ENCODE data around the gene CHMP6. TPM values are rescaled to one million over a fixed set of nuclear protein-coding genes. Genes with fewer than 3 reads are reported as not detected.

The CHMP6 gene
- total and polyA plus RNA-seq, 9 of the 15 experiments (the other 6 are each of a cell fraction or from before 2014, with no cell fraction given) = 0.25 to 30.4 (median 13.4) TPM

DNA sequence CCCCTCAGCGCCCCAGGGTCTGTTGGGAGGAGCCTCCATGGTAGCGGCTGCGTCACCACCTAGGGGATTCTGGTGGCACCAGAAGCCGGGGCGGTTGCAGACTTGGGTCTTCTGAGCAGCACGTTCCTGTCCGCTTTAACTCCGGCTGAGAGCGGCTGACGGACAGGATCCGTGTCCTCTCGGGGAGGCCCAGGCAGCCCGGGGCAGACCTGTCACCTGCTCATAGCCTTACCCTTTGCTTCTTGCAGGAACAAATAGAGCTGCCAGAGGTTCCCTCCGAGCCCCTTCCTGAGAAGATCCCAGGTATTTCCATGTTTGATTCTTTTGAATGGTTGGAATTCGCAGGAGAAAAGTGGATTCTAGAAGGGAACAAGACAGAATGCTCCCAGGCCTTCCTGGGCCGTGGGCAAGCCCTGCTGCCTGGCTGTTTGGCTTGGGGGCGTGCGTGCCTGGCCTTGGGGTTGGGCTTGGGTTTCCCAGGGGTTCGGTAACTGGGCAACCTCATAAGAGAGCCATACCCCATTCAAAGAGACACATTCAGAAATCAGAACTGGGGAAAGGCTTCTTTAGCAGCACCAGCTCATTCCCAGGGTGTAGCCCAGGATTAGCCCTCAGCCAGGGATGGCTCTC, 6.6 kb downstream of the CHMP6 start:
- no peak for FAIRE-seq

More for the DNA sequence above, 6.6 kb downstream of the CHMP6 start:
- in situ Hi-C loops (cut with MboI) = no loop called here
- Histone ChIP-seq H2AFZ (ENCODE audit: low read depth, low read length) (no peak overlapping the region), H3K4me3 (no peak overlapping the region), H4K20me1 (replicated peaks; ENCODE audit: control insufficient read depth, insufficient read depth, low read length) (no peaks in the 10 kb centered on the region), H3K27me3 (ENCODE audit: control insufficient read depth in 2 of 2, insufficient read depth in 2 of 2, low read length in 2 of 2) (no peaks in the 10 kb centered on the region), H3K79me2 (ENCODE audit: control insufficient read depth, insufficient read depth, low read length) (peaks cover under 1% of the 10 kb centered on the region; the same call in 1 of the 3 replicates), H3K9me3 (replicated peaks; ENCODE audit: control insufficient read depth, insufficient read depth, low read depth, low read length) (no peaks in the 10 kb centered on the region), H3K9me1 (ENCODE audit: control insufficient read depth, insufficient read depth, low read length) (no peaks in the 10 kb centered on the region), H3K27ac (ENCODE audit: extremely low read depth, low read depth, low read length) (no peak overlapping the region), H3K9ac (ENCODE audit: insufficient read depth in 1 of 2, low read depth in 2 of 2, low read length in 2 of 2) (no peak overlapping the region; a peak in 1 of 4 replicates), H3K4me1 (replicated peaks in 1 of 2; ENCODE audit: control insufficient read depth in 2 of 2, insufficient read depth in 2 of 2, low read length in 2 of 2) (peaks cover 11 to 72% of the 10 kb centered on the region in 2 experiments), H3K4me2 (ENCODE audit: insufficient read depth, low read length) (no peak overlapping the region), H3K36me3 (ENCODE audit: control insufficient read depth, insufficient read depth, low read length) (peaks cover 49% of the 10 kb centered on the region; the same call in 1 of the 3 replicates)
- 92% methylated on average over 19 of the region's 19 CpGs for WGBS (ENCODE audit: insufficient coverage, low coverage, missing lambda C conversion rate)
- intact Hi-C loops (cut with micrococcal nuclease) = no loop called here
- DNase-seq (ENCODE audit: extremely low read depth in 1 of 4, low spot score in 3 of 4) = peak in 1 of 4 experiments; percentile 4
- ChIA-PET CTCF (ENCODE audit: low intra/inter-chr PET ratio) (no interaction called here), POLR2A (interaction anchor here (0.6 to 0.9 kb wide), 2 partner anchors 12 to 104 kb away, joined by 3 to 4 read pairs; no protein-coding TSS in a partner anchor)
- no TSS peak for BruUV-seq (replicated peaks)
- TF ChIP-seq GTF2F1 (IDR thresholded peaks at IDR 0.05; ENCODE audit: low read depth, low read length) (no peak), FOXP1 (CRISPR knock-in tag; IDR thresholded peaks at IDR 0.05) (no peak), PHF8 (IDR thresholded peaks at IDR 0.05; ENCODE audit: borderline replicate concordance, low read length) (no peak), ZKSCAN3 (CRISPR knock-in tag; IDR thresholded peaks at IDR 0.05) (no peak), ZNF354B (CRISPR knock-in tag; IDR thresholded peaks at IDR 0.05) (no peak), DPF2 (IDR thresholded peaks at IDR 0.05) (no peak), SMAD1 (IDR thresholded peaks at IDR 0.05; ENCODE audit: low read depth, low read length, partially characterized antibody) (no peak), POLR3A (IDR thresholded peaks at IDR 0.05; ENCODE audit: borderline replicate concordance, extremely low read depth, insufficient read depth, insufficient read length) (no peak)
- TF ChIP-seq, protein P1, sequence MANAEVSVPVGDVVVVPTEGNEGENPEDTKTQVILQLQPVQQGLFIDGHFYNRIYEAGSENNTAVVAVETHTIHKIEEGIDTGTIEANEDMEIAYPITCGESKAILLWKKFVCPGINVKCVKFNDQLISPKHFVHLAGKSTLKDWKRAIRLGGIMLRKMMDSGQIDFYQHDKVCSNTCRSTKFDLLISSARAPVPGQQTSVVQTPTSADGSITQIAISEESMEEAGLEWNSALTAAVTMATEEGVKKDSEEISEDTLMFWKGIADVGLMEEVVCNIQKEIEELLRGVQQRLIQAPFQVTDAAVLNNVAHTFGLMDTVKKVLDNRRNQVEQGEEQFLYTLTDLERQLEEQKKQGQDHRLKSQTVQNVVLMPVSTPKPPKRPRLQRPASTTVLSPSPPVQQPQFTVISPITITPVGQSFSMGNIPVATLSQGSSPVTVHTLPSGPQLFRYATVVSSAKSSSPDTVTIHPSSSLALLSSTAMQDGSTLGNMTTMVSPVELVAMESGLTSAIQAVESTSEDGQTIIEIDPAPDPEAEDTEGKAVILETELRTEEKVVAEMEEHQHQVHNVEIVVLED (CRISPR knock-in tag; IDR thresholded peaks at IDR 0.05) = no peak
- TF ChIP-seq, protein P2, sequence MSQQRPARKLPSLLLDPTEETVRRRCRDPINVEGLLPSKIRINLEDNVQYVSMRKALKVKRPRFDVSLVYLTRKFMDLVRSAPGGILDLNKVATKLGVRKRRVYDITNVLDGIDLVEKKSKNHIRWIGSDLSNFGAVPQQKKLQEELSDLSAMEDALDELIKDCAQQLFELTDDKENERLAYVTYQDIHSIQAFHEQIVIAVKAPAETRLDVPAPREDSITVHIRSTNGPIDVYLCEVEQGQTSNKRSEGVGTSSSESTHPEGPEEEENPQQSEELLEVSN (IDR thresholded peaks at IDR 0.05; ENCODE audit: borderline replicate concordance in 1 of 2, extremely low read depth in 1 of 2, insufficient read depth in 1 of 2, insufficient read length in 1 of 2, low read depth in 1 of 2, low read length in 1 of 2, poor library complexity in 1 of 2, severe bottlenecking in 1 of 2) = no peak
- no peak for ATAC-seq
